Small intestine (tissue), 7 donors: ENCODE data around the gene PLS3. TPM values are rescaled to one million over a fixed set of nuclear protein-coding genes. Genes with fewer than 3 reads are reported as not detected.

Experiments used
- DNase-seq, 2 donors: peaks; one replicate each; pipeline versions ENCODE4 v3.0.0 to v3.0.0-alpha.2; 2013
- FAIRE-seq: peaks from 2 replicates; lab custom pipeline; 2012; peaks lifted over from hg19 to GRCh38; lab: Jason Lieb, UNC
- H3K27ac ChIP-seq, 3 donors: one replicate each; pipeline ENCODE4 v1.5.1; 2013; ENCODE audit warnings: low read length in 2 of 3, mild to moderate bottlenecking in 2 of 3, control low read depth in 1 of 3, inconsistent platforms in 1 of 3, low read depth in 1 of 3, moderate library complexity in 1 of 3
- H3K27me3 ChIP-seq, 3 donors: one replicate each; pipeline ENCODE4 v1.6.1; 2013; ENCODE audit warnings: low read length in 3 of 3, inconsistent platforms in 1 of 3; ENCODE audit not compliant: control insufficient read depth in 3 of 3, insufficient read depth in 3 of 3
- H3K36me3 ChIP-seq, 3 donors: one replicate each; pipeline ENCODE4 v1.6.1; 2013; ENCODE audit warnings: low read length in 3 of 3, inconsistent platforms in 1 of 3, low read depth in 1 of 3, mild to moderate bottlenecking in 1 of 3, moderate library complexity in 1 of 3; ENCODE audit not compliant: control insufficient read depth in 3 of 3, insufficient read depth in 2 of 3
- H3K4me1 ChIP-seq, 3 donors: one replicate each; pipeline ENCODE4 v1.6.1; 2013; ENCODE audit warnings: low read length in 2 of 3, inconsistent platforms in 1 of 3, low read depth in 1 of 3, mild to moderate bottlenecking in 1 of 3, moderate library complexity in 1 of 3; ENCODE audit not compliant: control insufficient read depth in 3 of 3, insufficient read depth in 2 of 3
- H3K4me3 ChIP-seq, 3 donors: one replicate each; pipeline ENCODE4 v1.5.1; 2013; ENCODE audit warnings: low read length in 3 of 3, control low read depth in 1 of 3, inconsistent platforms in 1 of 3, low read depth in 1 of 3, mild to moderate bottlenecking in 1 of 3, moderate library complexity in 1 of 3
- H3K9me3 ChIP-seq, 2 donors: one replicate each; pipeline ENCODE4 v1.6.1; 2013; ENCODE audit warnings: low read depth in 1 of 2, low read length in 1 of 2; ENCODE audit not compliant: control insufficient read depth in 2 of 2, insufficient read depth in 1 of 2
- WGBS, 3 donors: extraction: QIAGEN DNeasy Blood & Tissue Kit; methylation state at CpG; one replicate each; pipeline ENCODE4 v1.1.7; 2013; 5-methylcytosine and 5-hydroxymethylcytosine counted together
- polyA plus RNA-seq, 4 donors: library from polyadenylated mRNA; stranded (reverse) in 3 of 4; unstranded in 1 of 4; fragments of 200-250 nt in 3 of 4; fragments of 120-200 nt in 1 of 4; gene quantifications; one replicate each; pipeline versions ENCODE4 v1.2.1 to v1.2.3, GENCODE V29; 2013
- donor health status: healthy with polysubstance abuse.
- donor health status: control.
- donor health status: control.
- donor health status: Bipolar disorder and iron deficiency.
- donor health status: healthy.

The PLS3 gene
- polyA plus RNA-seq, 4 donors, result 8.4 to 44.4 (median 25.6) TPM

- 58 to 73% (median 60%) methylated on average over 5 of the region's 5 CpGs for WGBS, 3 donors
- peak in 1 of 2 donors; percentile 2 for DNase-seq
- no peaks in the 10 kb centered on the region for H3K9me3 ChIP-seq
- no peak overlapping the region for H3K4me3 ChIP-seq
- H3K4me1 ChIP-seq, result peaks cover 0 to 3% (median 0%) of the 10 kb centered on the region in 3 donors
- no peak overlapping the region for H3K27ac ChIP-seq
- FAIRE-seq, result no peak
- no peaks in the 10 kb centered on the region for H3K36me3 ChIP-seq
- no peaks in the 10 kb centered on the region for H3K27me3 ChIP-seq
Observed at GRCh38 chrX:115576676-115577075, 15.7 kb downstream of the PLS3 start.

DNA sequence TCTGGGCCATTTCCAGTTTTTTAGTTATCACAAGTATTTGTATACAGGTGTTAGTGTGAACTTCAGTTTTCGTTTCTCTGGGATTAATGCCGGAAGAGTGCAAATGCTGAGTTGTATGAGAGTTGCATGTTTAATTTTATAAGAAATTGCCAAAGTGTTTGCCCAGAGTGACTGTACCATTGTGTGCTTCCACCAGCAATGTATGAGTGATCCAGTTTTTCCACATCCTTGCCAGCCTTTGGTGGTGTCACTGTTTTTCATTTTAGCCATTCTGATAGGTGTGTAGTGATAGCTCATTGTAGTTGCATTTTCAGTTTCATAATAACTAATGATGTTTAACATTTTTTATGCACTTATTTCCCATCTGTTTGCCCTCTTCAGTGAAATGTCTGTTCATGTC lies 18.4 kb downstream of the PLS3 start:
- DNase-seq (no peak), FAIRE-seq (no peak)
- H3K27ac ChIP-seq, result no peak overlapping the region
- peaks cover 0 to 3% (median 0%) of the 10 kb centered on the region in 3 donors for H3K4me1 ChIP-seq
- no peaks in the 10 kb centered on the region for H3K36me3 ChIP-seq
- no peak overlapping the region for H3K4me3 ChIP-seq
- H3K27me3 ChIP-seq, result no peaks in the 10 kb centered on the region
- WGBS, 3 donors, result 84 to 91% (median 88%) methylated on average over 2 of the region's 2 CpGs
- no peaks in the 10 kb centered on the region for H3K9me3 ChIP-seq

DNA sequence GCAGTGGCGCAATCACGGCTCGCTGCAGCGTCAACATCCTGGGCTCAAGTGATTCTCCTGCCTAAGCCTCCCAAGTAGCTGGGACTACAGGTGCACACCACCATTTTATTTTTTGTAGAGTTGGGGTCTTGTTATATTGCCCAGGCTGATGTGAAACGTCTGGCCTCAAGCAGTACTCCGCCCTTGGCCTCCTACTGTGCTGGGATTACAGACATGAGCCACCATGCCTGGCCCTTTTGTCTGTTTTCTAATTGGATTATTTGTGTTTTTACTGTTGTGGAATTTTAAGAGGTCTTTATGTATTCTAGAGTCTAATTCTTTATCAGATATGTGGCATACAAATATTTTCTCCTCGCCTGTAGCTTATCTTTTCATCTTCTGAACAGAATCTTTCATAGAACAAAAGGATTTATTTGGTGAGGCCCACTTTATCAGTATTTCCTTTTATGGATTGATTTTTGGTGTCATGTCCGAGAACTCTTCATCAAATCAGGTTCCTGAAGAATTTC lies 18.9 kb downstream of the PLS3 start:
- DNase-seq, result no peak
- H3K27ac ChIP-seq, result no peak overlapping the region
- H3K4me3 ChIP-seq, result no peak overlapping the region
- no peaks in the 10 kb centered on the region for H3K27me3 ChIP-seq
- no peaks in the 10 kb centered on the region for H3K9me3 ChIP-seq
- no peaks in the 10 kb centered on the region for H3K36me3 ChIP-seq
- H3K4me1 ChIP-seq, result peaks cover 0 to 3% (median 0%) of the 10 kb centered on the region in 3 donors
- 82 to 93% (median 86%) methylated on average over 8 of the region's 8 CpGs for WGBS, 3 donors
- no peak for FAIRE-seq

GRCh38 chrX:115581759-115582615 lies 21.0 kb downstream of the PLS3 start:
- no peak for DNase-seq
- Histone ChIP-seq H3K27ac (no peak overlapping the region), H3K4me1 (no peaks in the 10 kb centered on the region), H3K36me3 (no peaks in the 10 kb centered on the region), H3K4me3 (no peak overlapping the region), H3K27me3 (no peaks in the 10 kb centered on the region), H3K9me3 (no peaks in the 10 kb centered on the region)
- no peak for FAIRE-seq
- WGBS, 3 donors, result 38 to 76% (median 55%) methylated on average over 2 of the region's 2 CpGs

- H3K36me3 ChIP-seq, result no peaks in the 10 kb centered on the region
- no peak for FAIRE-seq
- no peak overlapping the region for H3K27ac ChIP-seq
- WGBS, 3 donors, result 61 to 78% (median 76%) methylated on average over 13 of the region's 13 CpGs
- H3K4me3 ChIP-seq, result no peak overlapping the region
- no peaks in the 10 kb centered on the region for H3K9me3 ChIP-seq
- DNase-seq, result no peak
- no peaks in the 10 kb centered on the region for H3K27me3 ChIP-seq
- H3K4me1 ChIP-seq, result no peaks in the 10 kb centered on the region
Observed at GRCh38 chrX:115582616-115583495, 21.9 kb downstream of the PLS3 start.

DNA sequence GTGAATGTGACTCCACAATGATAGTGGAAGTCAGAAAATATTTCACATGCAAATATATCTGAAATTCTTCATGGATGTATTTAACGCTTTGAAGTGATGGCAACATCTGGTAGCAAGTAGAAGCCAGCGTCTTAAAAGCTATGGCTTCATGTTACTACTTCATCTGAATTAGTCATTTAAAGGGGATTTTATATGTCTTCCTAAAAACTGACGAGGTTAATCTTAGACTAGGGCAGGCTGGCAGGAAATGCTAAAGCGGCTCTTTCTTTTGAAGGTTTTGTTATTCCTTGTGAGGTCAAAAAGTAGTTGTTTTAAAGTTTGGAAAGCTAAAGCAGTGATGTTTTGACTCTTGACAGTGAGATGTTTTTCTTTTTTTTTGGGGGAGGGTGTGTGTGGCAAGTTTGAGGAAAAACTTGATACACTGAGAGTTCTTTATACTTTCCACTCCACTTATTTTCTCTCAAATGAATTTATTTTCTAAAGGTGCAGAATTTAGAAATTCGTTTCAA lies 22.6 kb downstream of the PLS3 start:
- Histone ChIP-seq H3K9me3 (no peaks in the 10 kb centered on the region), H3K27ac (no peak overlapping the region), H3K36me3 (no peaks in the 10 kb centered on the region), H3K27me3 (no peaks in the 10 kb centered on the region), H3K4me3 (no peak overlapping the region), H3K4me1 (no peaks in the 10 kb centered on the region)
- no peak for FAIRE-seq
- DNase-seq, result no peak
- 44 to 74% (median 49%) methylated on average over 5 of the region's 5 CpGs for WGBS, 3 donors

GRCh38 chrX:115584696-115585095 lies 23.7 kb downstream of the PLS3 start:
- Histone ChIP-seq H3K9me3 (no peaks in the 10 kb centered on the region), H3K27me3 (no peaks in the 10 kb centered on the region), H3K4me3 (no peak overlapping the region), H3K4me1 (no peaks in the 10 kb centered on the region), H3K27ac (no peak overlapping the region), H3K36me3 (no peaks in the 10 kb centered on the region)
- WGBS, 3 donors, result 53 to 81% (median 61%) methylated on average over 2 of the region's 2 CpGs
- DNase-seq (no peak), FAIRE-seq (no peak)

- no peaks in the 10 kb centered on the region for H3K36me3 ChIP-seq
- WGBS, 3 donors, result 44 to 53% (median 52%) methylated on average over 4 of the region's 4 CpGs
- FAIRE-seq (no peak), DNase-seq (no peak)
- H3K4me3 ChIP-seq, result no peak overlapping the region
- H3K27me3 ChIP-seq, result no peaks in the 10 kb centered on the region
- no peak overlapping the region for H3K27ac ChIP-seq
- no peaks in the 10 kb centered on the region for H3K9me3 ChIP-seq
- H3K4me1 ChIP-seq, result no peaks in the 10 kb centered on the region
Observed at GRCh38 chrX:115588179-115588578, 27.2 kb downstream of the PLS3 start.
